HG02610 (cell line): ENCODE results near the gene PROM1.

Experiments
- ATAC-seq: cut with Tn5 transposase; IDR thresholded peaks from one replicate; pipeline ENCODE4 v1.9.1; 2021; ENCODE audit warnings: mild to moderate bottlenecking, moderate library complexity; ENCODE audit not compliant: unreplicated experiment

Gene PROM1

GRCh38 chr4:16027626-16028025, 56.2 kb downstream of the PROM1 start:
- ATAC-seq = no peak

GRCh38 chr4:16027114-16027513, 56.7 kb downstream of the PROM1 start:
- no peak for ATAC-seq

- ATAC-seq = no peak
Measured at GRCh38 chr4:16026160-16026761, 57.6 kb downstream of the PROM1 start.

- ATAC-seq = no peak
Measured at GRCh38 chr4:16025268-16025667, 58.6 kb downstream of the PROM1 start.

GRCh38 chr4:16023776-16024408, 59.9 kb downstream of the PROM1 start:
- ATAC-seq = no peak

GRCh38 chr4:16021804-16022560, 61.8 kb downstream of the PROM1 start:
- ATAC-seq = no peak

GRCh38 chr4:16019649-16020048, 64.2 kb downstream of the PROM1 start:
- ATAC-seq = no peak

- no peak for ATAC-seq
Measured at GRCh38 chr4:16018841-16019240, 65.0 kb downstream of the PROM1 start.

GRCh38 chr4:16018061-16018676, 65.7 kb downstream of the PROM1 start:
- ATAC-seq = no peak

- no peak for ATAC-seq
Measured at GRCh38 chr4:16016536-16016935, 67.3 kb downstream of the PROM1 start.

- ATAC-seq = no peak
Measured at GRCh38 chr4:16011173-16011572, 72.7 kb downstream of the PROM1 start.

- no peak for ATAC-seq
Measured at GRCh38 chr4:16009153-16009552, 74.7 kb downstream of the PROM1 start.

- ATAC-seq = no peak
Measured at GRCh38 chr4:16007471-16008095, 76.2 kb downstream of the PROM1 start.

- no peak for ATAC-seq
Measured at GRCh38 chr4:16006771-16007446, 76.9 kb downstream of the PROM1 start.

GRCh38 chr4:16005676-16006075, 78.1 kb downstream of the PROM1 start:
- ATAC-seq = no peak

- peak; percentile 94 for ATAC-seq
Measured at GRCh38 chr4:16001484-16001858, 82.4 kb downstream of the PROM1 start.

- no peak for ATAC-seq
Measured at GRCh38 chr4:16000708-16001483, 82.9 kb downstream of the PROM1 start.

- peak; percentile 36 for ATAC-seq
Measured at GRCh38 chr4:15996773-15997172, 87.0 kb downstream of the PROM1 start.

- ATAC-seq = no peak
Measured at GRCh38 chr4:15995826-15996225, 88.0 kb downstream of the PROM1 start.

GRCh38 chr4:15992167-15992485, 91.7 kb downstream of the PROM1 start:
- no peak for ATAC-seq
